HG02623 (cell line): ENCODE measurements around the gene MRGPRD.
"Not testable (repeated sequence)": the region's sequence is repeated elsewhere in the genome, so short reads cannot be mapped to it uniquely, and the experiment has no call there.

Experiments used
- ATAC-seq: cut with Tn5 transposase; IDR thresholded peaks from one replicate; pipeline ENCODE4 v1.9.1; 2021; ENCODE audit warnings: moderate library complexity; ENCODE audit not compliant: unreplicated experiment

The MRGPRD gene

GRCh38 chr11:69006816-69007215, 26.0 kb upstream of the MRGPRD start:
- ATAC-seq: no peak

- ATAC-seq: no peak
Observed at GRCh38 chr11:69005631-69006368, 25.0 kb upstream of the MRGPRD start.

- ATAC-seq: no peak
Observed at GRCh38 chr11:69005183-69005630, 24.4 kb upstream of the MRGPRD start.

GRCh38 chr11:69004411-69005182, 23.8 kb upstream of the MRGPRD start:
- ATAC-seq: no peak

GRCh38 chr11:69003866-69004367, 23.1 kb upstream of the MRGPRD start:
- ATAC-seq: no peak

- ATAC-seq: no peak
Observed at GRCh38 chr11:69003301-69003865, 22.6 kb upstream of the MRGPRD start.

GRCh38 chr11:69002570-69003231, 21.9 kb upstream of the MRGPRD start:
- no peak for ATAC-seq

- ATAC-seq: no peak
Observed at GRCh38 chr11:69002110-69002569, 21.4 kb upstream of the MRGPRD start.

GRCh38 chr11:69001243-69002081, 20.7 kb upstream of the MRGPRD start:
- ATAC-seq: no peak

GRCh38 chr11:69000831-69001242, 20.1 kb upstream of the MRGPRD start:
- no peak for ATAC-seq

- no peak for ATAC-seq
Observed at GRCh38 chr11:69000391-69000790, 19.6 kb upstream of the MRGPRD start.

- not testable (repeated sequence) for ATAC-seq
Observed at GRCh38 chr11:68999748-69000355, 19.1 kb upstream of the MRGPRD start.

- no peak for ATAC-seq
Observed at GRCh38 chr11:68999093-68999747, 18.4 kb upstream of the MRGPRD start.

GRCh38 chr11:68998390-68998911, 17.7 kb upstream of the MRGPRD start:
- ATAC-seq: no peak

GRCh38 chr11:68997995-68998348, 17.2 kb upstream of the MRGPRD start:
- no peak for ATAC-seq

GRCh38 chr11:68997124-68997994, 16.6 kb upstream of the MRGPRD start:
- no peak for ATAC-seq

GRCh38 chr11:68996376-68997123, 15.8 kb upstream of the MRGPRD start:
- no peak for ATAC-seq
